Omental fat pad (tissue), 4 donors: ENCODE measurements around the gene BCR. TPM values are rescaled to one million over a fixed set of nuclear protein-coding genes. Genes with fewer than 3 reads are reported as not detected.
A peak's percentile ranks its signal among the peaks of the same experiment; 100 is the strongest.

Experiments
- ATAC-seq: fragments of 150-250 bp; one replicate; pipeline ENCODE4 v1.9.1; 2016; ENCODE audit warnings: mild to moderate bottlenecking, moderate library complexity; ENCODE audit not compliant: low FRiP score
- DNase-seq: peaks from one replicate; pipeline ENCODE4 v3.0.0-alpha.2; 2019; ENCODE audit warnings: low spot score
- total RNA-seq, 4 donors: library from RNA; depleted of rRNA; stranded (reverse); fragments of >200 nt; gene quantifications; one replicate each; pipeline ENCODE4 v1.1.0, GENCODE V29; 2016
- TF ChIP-seq, protein P1 (sequence below), 3 donors: fragments of 450-650 bp; IDR thresholded peaks; one replicate each; pipeline ENCODE4 v1.5.1; 2016 to 2017; ENCODE audit warnings: antibody characterized with exemption in 3 of 3, mild to moderate bottlenecking in 3 of 3, moderate library complexity in 2 of 3

The BCR gene
- total RNA-seq, 4 donors from 2014 or later, result 34.8 to 128 (median 51.4) TPM

DNA sequence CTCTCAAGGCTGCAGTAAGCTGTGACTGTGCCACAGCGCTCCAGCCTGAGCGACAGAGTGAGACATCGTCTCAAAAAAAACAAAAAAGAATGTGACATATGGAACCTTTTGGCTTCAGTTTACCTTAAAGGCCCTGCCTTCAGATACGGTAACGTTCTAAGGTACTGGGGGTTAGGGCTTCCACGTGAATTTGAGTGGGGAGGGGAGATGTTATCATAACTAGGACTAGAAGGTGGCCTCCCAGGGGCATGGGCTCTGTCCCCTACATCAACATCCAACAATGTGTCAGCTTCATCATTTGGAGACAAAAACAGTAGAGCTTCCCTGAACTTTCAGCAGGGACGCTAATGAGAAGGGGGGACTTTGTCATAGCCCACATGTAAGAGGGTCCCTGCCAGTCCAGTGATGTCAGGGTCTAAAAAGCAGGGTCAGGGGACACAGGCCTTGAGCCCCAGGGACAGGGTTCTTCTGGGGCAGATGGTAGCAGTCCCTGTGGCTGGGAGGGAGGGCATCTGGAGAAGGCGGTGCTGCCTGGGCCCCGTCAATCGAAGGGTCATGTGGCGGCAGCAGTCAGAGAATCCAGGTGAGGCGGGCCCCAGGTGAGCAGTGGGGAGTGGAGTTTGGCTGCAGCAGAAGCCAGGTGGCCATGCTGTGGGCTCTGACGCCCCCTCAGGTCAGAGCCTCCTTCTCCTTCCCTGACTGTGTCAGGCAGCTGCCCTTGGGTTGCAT is 79.8 kb downstream of the BCR start:
- no peak for DNase-seq
- ATAC-seq, result no peak
- TF ChIP-seq, protein P1, sequence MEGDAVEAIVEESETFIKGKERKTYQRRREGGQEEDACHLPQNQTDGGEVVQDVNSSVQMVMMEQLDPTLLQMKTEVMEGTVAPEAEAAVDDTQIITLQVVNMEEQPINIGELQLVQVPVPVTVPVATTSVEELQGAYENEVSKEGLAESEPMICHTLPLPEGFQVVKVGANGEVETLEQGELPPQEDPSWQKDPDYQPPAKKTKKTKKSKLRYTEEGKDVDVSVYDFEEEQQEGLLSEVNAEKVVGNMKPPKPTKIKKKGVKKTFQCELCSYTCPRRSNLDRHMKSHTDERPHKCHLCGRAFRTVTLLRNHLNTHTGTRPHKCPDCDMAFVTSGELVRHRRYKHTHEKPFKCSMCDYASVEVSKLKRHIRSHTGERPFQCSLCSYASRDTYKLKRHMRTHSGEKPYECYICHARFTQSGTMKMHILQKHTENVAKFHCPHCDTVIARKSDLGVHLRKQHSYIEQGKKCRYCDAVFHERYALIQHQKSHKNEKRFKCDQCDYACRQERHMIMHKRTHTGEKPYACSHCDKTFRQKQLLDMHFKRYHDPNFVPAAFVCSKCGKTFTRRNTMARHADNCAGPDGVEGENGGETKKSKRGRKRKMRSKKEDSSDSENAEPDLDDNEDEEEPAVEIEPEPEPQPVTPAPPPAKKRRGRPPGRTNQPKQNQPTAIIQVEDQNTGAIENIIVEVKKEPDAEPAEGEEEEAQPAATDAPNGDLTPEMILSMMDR (IDR thresholded peaks at IDR 0.05), result no peak

DNA sequence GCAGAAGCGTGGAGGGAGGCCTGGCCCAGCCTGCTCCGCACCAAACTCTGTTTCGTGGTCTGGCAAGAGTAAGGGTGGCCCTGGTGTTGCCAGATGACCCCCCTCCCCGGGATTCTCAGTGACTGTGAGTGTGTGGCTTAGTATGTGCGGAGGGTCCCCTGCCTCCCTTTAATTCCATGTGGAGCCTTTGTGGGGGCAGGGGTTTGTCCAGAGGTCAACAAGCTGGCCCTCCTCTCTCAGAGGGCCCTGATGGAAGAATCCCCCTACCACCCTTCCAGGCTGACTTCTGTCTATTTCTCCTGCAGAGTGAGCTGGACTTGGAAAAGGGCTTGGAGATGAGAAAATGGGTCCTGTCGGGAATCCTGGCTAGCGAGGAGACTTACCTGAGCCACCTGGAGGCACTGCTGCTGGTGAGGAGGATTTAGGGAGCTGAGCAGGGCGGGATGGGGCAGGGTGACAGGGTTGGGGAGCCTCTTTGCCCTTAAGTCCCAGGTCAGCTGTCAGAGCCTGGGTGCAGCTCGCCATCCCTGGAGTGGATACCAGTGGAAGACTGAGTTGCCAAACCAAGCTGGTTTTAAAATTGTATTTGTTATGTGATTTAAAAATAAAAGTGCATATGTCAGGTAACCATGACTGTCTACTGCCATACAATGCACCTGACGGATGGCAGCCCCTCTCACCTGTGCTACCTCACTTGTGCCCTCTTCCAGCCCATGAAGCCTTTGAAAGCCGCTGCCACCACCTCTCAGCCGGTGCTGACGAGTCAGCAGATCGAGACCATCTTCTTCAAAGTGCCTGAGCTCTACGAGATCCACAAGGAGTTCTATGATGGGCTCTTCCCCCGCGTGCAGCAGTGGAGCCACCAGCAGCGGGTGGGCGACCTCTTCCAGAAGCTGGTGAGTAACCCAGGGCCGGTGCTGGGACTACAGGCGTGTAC is 80.6 kb downstream of the BCR start:
- DNase-seq (no peak), ATAC-seq (no peak)
- TF ChIP-seq, protein P1 (IDR thresholded peaks at IDR 0.05), result no peak

DNA sequence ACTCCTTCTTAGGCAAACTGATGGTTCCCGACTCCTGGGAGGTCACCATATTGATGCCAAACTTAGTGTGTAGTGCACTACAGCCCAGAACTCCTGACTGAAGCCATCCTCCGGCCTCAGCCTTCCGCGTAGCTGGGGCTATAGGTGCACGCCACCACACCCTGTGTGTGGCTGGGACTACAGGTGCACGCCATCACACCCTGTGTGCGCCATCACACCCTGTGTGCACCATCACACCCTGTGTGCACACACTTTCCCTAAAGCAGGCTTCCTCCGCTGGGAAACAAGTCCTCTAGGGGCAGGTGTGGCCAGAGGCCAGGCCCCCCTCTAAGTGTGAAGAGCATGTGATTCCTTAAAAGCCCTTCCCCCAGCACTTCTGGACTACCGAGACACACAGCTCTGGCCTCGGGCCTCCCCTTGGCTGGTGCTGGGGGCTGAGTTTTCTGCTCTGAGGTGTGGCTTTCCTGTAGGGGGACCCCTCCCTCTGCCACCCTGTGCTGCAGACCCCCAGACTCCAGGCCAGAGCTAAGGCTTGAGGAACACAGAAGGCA is 81.7 kb downstream of the BCR start:
- TF ChIP-seq, protein P1 (IDR thresholded peaks at IDR 0.05), result no peak
- ATAC-seq, result no peak
- DNase-seq, result no peak

DNA sequence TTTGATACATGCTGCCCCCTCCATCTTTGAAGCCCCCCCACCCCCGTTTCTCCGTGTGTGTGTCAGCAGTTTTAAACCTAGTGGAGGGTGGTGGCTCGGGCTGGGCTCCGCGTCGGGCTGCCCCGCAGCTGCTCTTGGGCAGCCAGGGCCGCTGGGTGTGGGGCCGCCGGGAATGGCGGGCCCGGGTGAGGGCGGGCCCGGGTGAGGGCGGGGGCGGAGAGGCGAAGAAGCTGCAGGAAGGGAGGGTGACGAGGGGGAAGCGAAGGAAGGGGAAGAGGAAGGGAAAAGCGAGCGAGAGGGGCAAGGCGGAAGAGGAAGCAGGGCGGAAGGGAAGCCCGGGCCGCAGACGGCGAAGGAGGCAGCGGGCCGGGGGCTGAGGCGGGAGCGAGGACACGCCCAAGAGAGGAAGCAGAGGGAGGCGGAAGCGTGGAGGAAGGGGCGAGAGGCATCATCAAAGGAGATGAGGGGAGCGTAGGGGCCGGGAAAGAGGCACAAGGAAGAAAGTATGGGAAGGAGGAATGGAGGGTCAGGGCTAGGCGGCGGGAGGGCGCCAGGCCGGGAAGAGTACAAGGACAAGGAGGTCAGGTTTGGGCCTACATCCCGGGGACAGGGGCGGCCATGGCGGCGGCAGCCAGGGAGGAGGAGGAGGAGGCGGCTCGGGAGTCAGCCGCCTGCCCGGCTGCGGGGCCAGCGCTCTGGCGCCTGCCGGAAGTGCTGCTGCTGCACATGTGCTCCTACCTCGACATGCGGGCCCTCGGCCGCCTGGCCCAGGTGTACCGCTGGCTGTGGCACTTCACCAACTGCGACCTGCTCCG is 82.4 kb downstream of the BCR start:
- TF ChIP-seq, protein P1 (IDR thresholded peaks at IDR 0.05), result no peak
- ATAC-seq (no peak), DNase-seq (no peak)

DNA sequence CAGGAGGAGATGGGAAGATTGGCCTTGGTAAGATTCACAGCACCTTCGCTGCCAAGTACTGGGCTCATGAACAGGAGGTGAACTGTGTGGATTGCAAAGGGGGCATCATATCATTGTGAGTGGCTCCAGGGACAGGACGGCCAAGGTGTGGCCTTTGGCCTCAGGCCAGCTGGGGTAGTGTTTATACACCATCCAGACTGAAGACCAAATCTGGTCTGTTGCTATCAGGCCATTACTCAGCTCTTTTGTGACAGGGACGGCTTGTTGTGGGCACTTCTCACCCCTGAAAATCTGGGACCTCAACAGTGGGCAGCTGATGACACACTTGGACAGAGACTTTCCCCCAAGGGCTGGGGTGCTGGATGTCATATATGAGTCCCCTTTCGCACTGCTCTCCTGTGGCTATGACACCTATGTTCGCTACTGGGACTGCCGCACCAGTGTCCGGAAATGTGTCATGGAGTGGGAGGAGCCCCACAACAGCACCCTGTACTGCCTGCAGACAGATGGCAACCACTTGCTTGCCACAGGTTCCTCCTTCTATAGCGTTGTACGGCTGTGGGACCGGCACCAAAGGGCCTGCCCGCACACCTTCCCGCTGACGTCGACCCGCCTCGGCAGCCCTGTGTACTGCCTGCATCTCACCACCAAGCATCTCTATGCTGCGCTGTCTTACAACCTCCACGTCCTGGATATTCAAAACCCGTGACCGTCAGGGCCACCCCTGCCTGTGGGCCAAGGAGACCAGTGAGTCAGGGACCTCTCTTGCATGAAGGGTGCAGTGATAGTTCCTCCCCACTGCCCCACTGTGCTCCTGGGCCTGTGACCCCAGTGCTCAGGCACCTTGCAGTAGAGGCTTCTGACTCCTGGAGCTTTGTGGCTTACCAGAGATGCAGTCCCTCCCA is 83.6 kb downstream of the BCR start:
- TF ChIP-seq, protein P1 (IDR thresholded peaks at IDR 0.05), result no peak
- DNase-seq, result no peak
- ATAC-seq, result peak; percentile 6
